Nephron progenitor cell (in vitro differentiated cells): Measurements from ENCODE around the gene AFTPH.

Experiments used
- DNase-seq: peaks from one replicate; pipeline ENCODE4 v3.0.0; 2021
- H3K27ac Mint-ChIP-seq: 2 replicates; pipeline ENCODE4 v1.8.0; 2021; ENCODE audit warnings: mild to moderate bottlenecking, moderate library complexity, mixed read lengths
- H3K27me3 Mint-ChIP-seq: 2 replicates; pipeline ENCODE4 v1.8.0; 2021; ENCODE audit warnings: mild to moderate bottlenecking, low read depth, mixed read lengths; ENCODE audit not compliant: poor library complexity
- H3K36me3 Mint-ChIP-seq: 2 replicates; pipeline ENCODE4 v1.8.0; 2021; ENCODE audit warnings: low read depth, mixed read lengths
- H3K4me1 Mint-ChIP-seq: 2 replicates; pipeline ENCODE4 v1.8.0; 2021; ENCODE audit warnings: mixed read lengths
- H3K4me3 Mint-ChIP-seq: 2 replicates; pipeline ENCODE4 v1.8.0; 2021; ENCODE audit warnings: mild to moderate bottlenecking, moderate library complexity, mixed read lengths
- H3K9me3 Mint-ChIP-seq: 2 replicates; pipeline ENCODE4 v1.8.0; 2021; ENCODE audit warnings: mild to moderate bottlenecking, moderate library complexity, mixed read lengths
- TF ChIP-seq, protein P1 (sequence below): fragments of 200-600 bp; sonication (generic); IDR thresholded peaks from 2 replicates; pipeline ENCODE4 v1.5.0; 2021; ENCODE audit warnings: antibody characterized with exemption

AFTPH gene

DNA sequence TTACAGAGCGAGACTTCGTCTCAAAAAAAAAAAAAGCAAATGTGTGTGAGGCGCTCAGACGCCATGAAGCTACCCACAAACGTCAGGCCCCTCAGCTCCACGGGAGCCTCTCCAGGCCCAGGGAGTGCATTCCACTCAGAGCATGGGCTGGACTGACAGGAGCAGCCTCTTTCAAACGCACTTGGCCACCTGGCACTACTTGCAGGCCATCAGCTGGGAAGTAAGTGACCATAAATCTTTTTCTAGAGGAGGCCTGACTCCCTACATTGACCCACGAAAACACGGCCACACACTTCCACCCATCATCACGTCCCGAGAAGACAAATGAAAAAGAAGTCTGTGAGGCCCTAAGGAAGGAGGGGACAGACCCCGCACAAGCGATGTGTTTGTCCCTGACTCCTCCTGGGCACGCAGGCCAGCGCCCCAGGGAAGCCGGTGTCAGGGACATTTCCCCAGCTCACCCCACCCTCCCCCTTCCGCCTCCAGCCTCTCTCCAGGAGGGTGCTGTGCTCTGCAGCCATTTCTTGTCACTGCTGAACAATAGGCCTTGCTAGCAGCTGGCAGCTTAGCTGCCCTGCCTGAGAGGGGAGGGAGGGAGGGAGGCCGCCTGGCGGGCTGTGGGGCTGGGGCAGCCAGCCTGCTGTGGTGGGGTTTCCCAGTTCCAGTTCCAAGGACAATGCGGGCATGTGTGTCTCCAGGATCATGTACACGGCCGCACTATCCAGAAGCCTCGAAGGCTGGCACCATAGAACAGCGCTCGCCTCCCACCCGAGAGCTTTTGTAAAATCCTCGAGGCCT, 103.0 kb downstream of the AFTPH start:
- Mint-ChIP-seq H3K4me1 (peaks cover 74% of the 10 kb centered on the region), H3K27me3 (peaks cover 6% of the 10 kb centered on the region), H3K4me3 (no peak overlapping the region), H3K36me3 (peaks cover 8% of the 10 kb centered on the region), H3K27ac (peak overlapping the region; percentile 87), H3K9me3 (no peaks in the 10 kb centered on the region)
- no peak for DNase-seq
- TF ChIP-seq, protein P1, sequence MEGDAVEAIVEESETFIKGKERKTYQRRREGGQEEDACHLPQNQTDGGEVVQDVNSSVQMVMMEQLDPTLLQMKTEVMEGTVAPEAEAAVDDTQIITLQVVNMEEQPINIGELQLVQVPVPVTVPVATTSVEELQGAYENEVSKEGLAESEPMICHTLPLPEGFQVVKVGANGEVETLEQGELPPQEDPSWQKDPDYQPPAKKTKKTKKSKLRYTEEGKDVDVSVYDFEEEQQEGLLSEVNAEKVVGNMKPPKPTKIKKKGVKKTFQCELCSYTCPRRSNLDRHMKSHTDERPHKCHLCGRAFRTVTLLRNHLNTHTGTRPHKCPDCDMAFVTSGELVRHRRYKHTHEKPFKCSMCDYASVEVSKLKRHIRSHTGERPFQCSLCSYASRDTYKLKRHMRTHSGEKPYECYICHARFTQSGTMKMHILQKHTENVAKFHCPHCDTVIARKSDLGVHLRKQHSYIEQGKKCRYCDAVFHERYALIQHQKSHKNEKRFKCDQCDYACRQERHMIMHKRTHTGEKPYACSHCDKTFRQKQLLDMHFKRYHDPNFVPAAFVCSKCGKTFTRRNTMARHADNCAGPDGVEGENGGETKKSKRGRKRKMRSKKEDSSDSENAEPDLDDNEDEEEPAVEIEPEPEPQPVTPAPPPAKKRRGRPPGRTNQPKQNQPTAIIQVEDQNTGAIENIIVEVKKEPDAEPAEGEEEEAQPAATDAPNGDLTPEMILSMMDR: no peak

DNA sequence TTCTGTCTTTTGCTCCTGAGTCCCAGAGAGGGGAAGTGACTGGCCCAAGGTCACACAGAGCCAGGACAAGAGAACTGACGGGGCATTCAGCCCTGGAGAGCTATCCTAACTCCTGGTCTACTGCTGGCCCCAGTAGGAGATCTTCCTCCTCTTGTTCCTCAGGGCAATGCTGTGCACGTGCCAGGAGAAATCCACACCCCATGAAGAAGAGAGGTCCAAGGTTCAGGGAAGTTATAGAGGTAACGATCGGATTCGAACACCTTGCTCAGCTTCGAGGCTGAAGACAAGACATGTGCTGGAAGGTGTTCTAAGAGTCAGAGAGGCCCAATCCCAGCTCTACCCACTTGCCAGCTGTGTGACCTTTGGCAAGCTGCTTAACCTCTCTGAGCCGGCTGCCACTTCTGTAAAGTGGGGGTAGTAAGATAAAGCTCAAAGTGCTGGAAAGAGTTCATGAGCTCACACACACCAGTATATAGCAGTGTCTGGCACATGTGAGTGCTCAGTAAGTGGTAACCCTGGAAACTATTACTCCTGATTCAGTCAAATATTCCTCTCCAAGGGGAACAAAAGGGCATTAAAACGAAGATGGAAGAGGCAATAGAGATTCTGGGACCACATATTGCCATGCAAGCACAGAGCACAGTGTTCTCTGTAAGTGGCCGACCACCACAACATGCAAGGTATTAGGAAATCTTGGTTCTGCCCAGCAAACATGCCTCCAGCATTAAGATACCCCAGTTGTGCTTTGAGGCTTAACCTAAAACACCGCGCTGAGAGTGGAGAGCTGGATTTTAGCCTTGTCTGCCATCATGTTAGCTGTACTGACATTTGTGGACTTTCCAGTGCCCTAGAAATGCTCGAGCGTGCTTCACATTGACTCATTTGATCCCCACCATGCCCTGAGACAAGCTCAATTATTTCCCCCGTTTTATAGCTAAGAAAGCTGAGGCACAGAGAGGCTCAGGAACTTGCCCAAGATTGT, 104.0 kb downstream of the AFTPH start:
- Mint-ChIP-seq H3K27ac (peak overlapping the region; percentile 58), H3K27me3 (peaks cover 6% of the 10 kb centered on the region), H3K4me1 (peaks cover 72% of the 10 kb centered on the region)

DNA sequence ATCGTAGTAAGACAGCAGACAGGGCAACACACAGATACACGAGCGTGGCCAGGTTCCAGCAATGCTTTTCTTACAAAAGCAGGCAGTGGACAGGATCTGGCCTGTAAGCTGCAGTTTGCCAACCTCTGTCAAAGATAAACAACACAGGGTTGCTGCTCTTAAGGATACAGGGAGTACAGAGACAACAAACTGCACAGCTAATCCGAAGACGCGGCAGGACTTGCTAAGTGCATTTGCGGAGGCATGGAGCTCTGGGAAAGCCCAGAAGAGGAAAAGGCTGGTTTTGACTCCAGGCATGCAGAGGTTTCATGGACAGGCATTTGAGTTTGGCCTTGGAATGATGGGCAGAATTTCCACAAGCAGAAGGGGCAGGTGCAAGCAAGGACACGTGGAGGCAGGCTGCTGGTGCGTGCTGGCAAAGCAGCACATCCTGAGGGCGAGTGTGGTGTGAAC, 105.2 kb downstream of the AFTPH start:
- peaks cover 17% of the 10 kb centered on the region for H3K36me3 Mint-ChIP-seq
- H3K4me3 Mint-ChIP-seq: no peak overlapping the region
- peaks cover 81% of the 10 kb centered on the region for H3K4me1 Mint-ChIP-seq
- no peaks in the 10 kb centered on the region for H3K9me3 Mint-ChIP-seq
- no peak for DNase-seq
- TF ChIP-seq, protein P1: no peak
- H3K27ac Mint-ChIP-seq: peak overlapping the region; percentile 58
- peaks cover 6% of the 10 kb centered on the region for H3K27me3 Mint-ChIP-seq

More for the DNA sequence above, 104.0 kb downstream of the AFTPH start:
- Mint-ChIP-seq H3K36me3 (peaks cover 8% of the 10 kb centered on the region), H3K4me3 (no peak overlapping the region), H3K9me3 (no peaks in the 10 kb centered on the region)
- no peak for DNase-seq
- TF ChIP-seq, protein P1: no peak

DNA sequence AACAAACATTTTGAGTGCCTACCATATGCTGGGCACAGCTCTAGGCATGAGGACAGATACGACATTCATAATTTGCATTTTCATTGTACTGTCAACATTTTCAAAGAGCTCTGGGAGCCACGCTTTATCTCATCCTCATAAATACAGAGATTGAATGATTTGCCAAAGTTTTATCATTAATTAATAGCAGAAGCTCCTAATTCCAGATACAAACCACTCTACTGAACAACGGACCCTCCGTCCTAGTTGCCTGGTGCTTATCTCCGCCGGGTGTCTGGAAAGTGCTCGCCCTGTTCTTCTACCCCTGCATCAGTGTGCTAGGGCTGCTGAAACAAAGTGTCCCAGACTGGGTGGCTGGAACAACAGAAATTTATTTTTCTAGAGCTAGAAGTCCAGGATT, 105.7 kb downstream of the AFTPH start:
- Mint-ChIP-seq H3K36me3 (peaks cover 20% of the 10 kb centered on the region), H3K4me3 (no peak overlapping the region), H3K9me3 (no peaks in the 10 kb centered on the region), H3K4me1 (peaks cover 86% of the 10 kb centered on the region), H3K27ac (no peak overlapping the region), H3K27me3 (peaks cover 6% of the 10 kb centered on the region)
- TF ChIP-seq, protein P1: no peak
- no peak for DNase-seq

DNA sequence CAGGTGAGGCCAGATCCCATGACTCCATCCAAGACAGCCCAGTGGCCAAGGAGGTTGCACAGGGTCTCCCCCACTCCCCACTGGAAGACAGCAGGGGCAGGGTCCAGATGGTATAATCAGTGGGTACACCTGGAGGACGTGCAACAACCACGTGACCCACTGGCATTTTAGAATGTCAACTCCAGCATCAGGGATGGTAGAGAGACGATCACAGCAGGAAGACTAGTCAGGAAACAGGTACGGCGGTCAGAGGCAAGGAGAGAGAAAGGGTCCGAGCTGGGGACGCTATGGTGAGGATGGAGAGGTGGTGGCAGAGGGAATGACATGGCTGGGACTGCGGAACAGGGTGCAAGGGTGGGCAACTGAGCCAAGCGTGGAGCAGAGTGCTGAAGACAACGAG, 106.6 kb downstream of the AFTPH start:
- peak overlapping the region; percentile 95 for H3K27ac Mint-ChIP-seq
- H3K4me1 Mint-ChIP-seq: peaks cover 87% of the 10 kb centered on the region
- H3K36me3 Mint-ChIP-seq: peaks cover 28% of the 10 kb centered on the region
- DNase-seq: no peak
- TF ChIP-seq, protein P1: no peak
- peaks cover 2% of the 10 kb centered on the region for H3K27me3 Mint-ChIP-seq
- H3K9me3 Mint-ChIP-seq: no peaks in the 10 kb centered on the region
- H3K4me3 Mint-ChIP-seq: no peak overlapping the region
